Loucy (cell line): ENCODE results near the gene KCNJ12.
"Not testable (repeated sequence)": the region's sequence is repeated elsewhere in the genome, so short reads cannot be mapped to it uniquely, and the experiment has no call there.

ENCODE experiments used
- CTCF ChIP-seq: fragments of 200-600 bp; sonication (generic); conservative IDR thresholded peaks from 2 replicates; pipeline ENCODE4 v1.5.1; 2014; ENCODE audit warnings: mild to moderate bottlenecking, antibody characterized with exemption, low read length
- EZH2phosphoT487 ChIP-seq: fragments of 200-600 bp; IDR thresholded peaks from 2 replicates; pipeline ENCODE4 v1.6.1; 2018; ENCODE audit warnings: antibody characterized with exemption, mild to moderate bottlenecking, moderate library complexity, borderline replicate concordance

GRCh38 chr17:21434976-21435375 is 58.8 kb downstream of the KCNJ12 start:
- TF ChIP-seq CTCF, EZH2phosphoT487: not testable (repeated sequence)
